Fibroblast of lung (primary cell): ENCODE measurements around the gene SLC35G2. TPM values are rescaled to one million over a fixed set of nuclear protein-coding genes. Genes with fewer than 3 reads are reported as not detected.

Source experiments
- DNase-seq, 2 donors: peaks; one replicate each; pipeline versions ENCODE4 v3.0.0 to v3.0.0-alpha.2; 2010; ENCODE audit warnings: low read depth in 2 of 2
- H2AFZ ChIP-seq: 2 replicates; pipeline ENCODE4 v1.5.1; 2012; ENCODE audit warnings: low read length, control low read depth, inconsistent platforms
- H3K27ac ChIP-seq: 2 replicates; pipeline ENCODE4 v1.5.1; 2011; ENCODE audit warnings: low read length, control low read depth; ENCODE audit not compliant: insufficient read depth
- H3K27me3 ChIP-seq: 2 replicates; pipeline ENCODE4 v1.5.1; 2011; ENCODE audit warnings: mild to moderate bottlenecking, low read length; ENCODE audit not compliant: control insufficient read depth, insufficient read depth
- H3K36me3 ChIP-seq: 2 replicates; pipeline ENCODE4 v1.5.1; 2011; ENCODE audit warnings: low read length; ENCODE audit not compliant: control insufficient read depth, insufficient read depth
- H3K4me1 ChIP-seq: 2 replicates; pipeline ENCODE4 v1.5.1; 2011; ENCODE audit warnings: low read length; ENCODE audit not compliant: control insufficient read depth, insufficient read depth; ENCODE audit errors: extremely low read depth
- H3K4me2 ChIP-seq: 2 replicates; pipeline ENCODE4 v1.5.1; 2011; ENCODE audit warnings: low read length, control low read depth; ENCODE audit not compliant: insufficient read depth; ENCODE audit errors: extremely low read depth
- H3K4me3 ChIP-seq, 4 experiments: fragments of 200-600 bp in 1 of 4; sonication (generic) in 1 of 4; replicated peaks in 1 of 4; 2 replicates each; pipeline ENCODE4 v1.5.1; 2011 to 2016; ENCODE audit warnings: low read length in 4 of 4, low read depth in 3 of 4, mild to moderate bottlenecking in 3 of 4, control low read depth in 2 of 4, inconsistent platforms in 1 of 4, mixed read lengths in 1 of 4; ENCODE audit not compliant: insufficient read depth in 1 of 4; ENCODE audit errors: control extremely low read depth in 1 of 4
- H3K79me2 ChIP-seq: 2 replicates; pipeline ENCODE4 v1.5.1; 2012; ENCODE audit warnings: mild to moderate bottlenecking, low read length, inconsistent platforms; ENCODE audit not compliant: control insufficient read depth, insufficient read depth
- H3K9ac ChIP-seq: 2 replicates; pipeline ENCODE4 v1.5.1; 2011; ENCODE audit warnings: mild to moderate bottlenecking, low read length, control low read depth; ENCODE audit not compliant: insufficient read depth
- H3K9me3 ChIP-seq: 2 replicates; pipeline ENCODE4 v1.5.1; 2012; ENCODE audit warnings: low read depth, low read length; ENCODE audit not compliant: control insufficient read depth, insufficient read depth
- H4K20me1 ChIP-seq: 2 replicates; pipeline ENCODE4 v1.5.1; 2011; ENCODE audit warnings: low read length; ENCODE audit not compliant: control insufficient read depth, insufficient read depth; ENCODE audit errors: extremely low read depth
- CTCF ChIP-seq, 2 donors: IDR thresholded peaks in 1 of 2; conservative IDR thresholded peaks in 1 of 2; 1 replicate in 1 of 2; 2 replicates in 1 of 2; pipeline ENCODE4 v1.5.1; 2011 to 2012; ENCODE audit warnings: low read length in 2 of 2, control low read depth in 1 of 2, inconsistent platforms in 1 of 2, low read depth in 1 of 2, mild to moderate bottlenecking in 1 of 2
- EZH2 ChIP-seq: IDR thresholded peaks from 2 replicates; pipeline ENCODE4 v1.5.1; 2012; ENCODE audit warnings: low read length, control low read depth, mild to moderate bottlenecking; ENCODE audit errors: missing control alignments
- polyA plus RNA-seq, 2 donors: library from polyadenylated mRNA; depleted of rRNA in 1 of 2; stranded (reverse) in 1 of 2; unstranded in 1 of 2; fragments of >200 nt; gene quantifications; 2 replicates each; pipeline ENCODE4 v1.2.1, GENCODE V29; 2011 to 2012; ENCODE audit warnings: missing spikeins in 1 of 2
- total RNA-seq: library from RNA; depleted of rRNA; stranded (reverse); fragments of >200 nt; gene quantifications from 2 replicates; pipeline ENCODE4 v1.2.1, GENCODE V29; 2014

Gene SLC35G2
- total and polyA plus RNA-seq, 2 donors (not counting 1 experiment from before 2014, with no cell fraction given): 14.9 to 15.4 TPM

DNA sequence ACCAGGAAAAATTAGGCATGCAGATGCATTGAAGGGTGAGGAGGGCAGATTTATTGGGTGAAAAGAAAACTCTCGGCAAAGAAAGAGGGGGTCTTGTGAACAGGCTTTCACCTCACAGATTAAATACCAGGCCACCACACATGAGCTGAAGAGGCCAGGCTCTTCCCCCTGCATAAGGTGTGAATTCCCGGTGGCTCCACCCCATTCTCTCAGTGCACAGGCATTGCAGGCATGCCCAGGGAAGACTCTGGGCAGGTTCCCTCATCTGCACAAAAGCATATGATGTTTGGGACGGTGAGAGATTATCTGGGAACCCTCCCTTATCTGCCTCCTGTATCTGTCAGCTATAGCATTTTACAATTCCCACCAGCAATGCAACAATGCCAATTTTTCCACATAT, 7.2 kb upstream of the SLC35G2 start:
- no peak for TF ChIP-seq CTCF (conservative IDR thresholded peaks at IDR 0.05 in 1 of 2, IDR thresholded peaks at IDR 0.05 in 1 of 2; ENCODE audit: low read depth in 1 of 2, low read length in 2 of 2)
- no peak for TF ChIP-seq EZH2
- no peaks in the 10 kb centered on the region for H3K27me3 ChIP-seq
- no peaks in the 10 kb centered on the region for H3K36me3 ChIP-seq
- no peaks in the 10 kb centered on the region for H3K4me1 ChIP-seq
- no peak for DNase-seq
- H3K4me2 ChIP-seq: no peak overlapping the region
- no peaks in the 10 kb centered on the region for H3K9me3 ChIP-seq
- H3K9ac ChIP-seq: no peak overlapping the region
- H3K4me3 ChIP-seq: no peak overlapping the region
- H3K27ac ChIP-seq: no peak overlapping the region
- H2AFZ ChIP-seq: no peak overlapping the region
- no peaks in the 10 kb centered on the region for H3K79me2 ChIP-seq
- H4K20me1 ChIP-seq: no peaks in the 10 kb centered on the region

GRCh38 chr3:136817448-136817847, 1.5 kb upstream of the SLC35G2 start:
- Histone ChIP-seq H3K27ac (no peak overlapping the region), H3K4me2 (no peak overlapping the region), H3K4me1 (peaks cover 8% of the 10 kb centered on the region), H4K20me1 (no peaks in the 10 kb centered on the region), H3K27me3 (no peaks in the 10 kb centered on the region), H3K9me3 (no peaks in the 10 kb centered on the region), H3K9ac (no peak overlapping the region), H2AFZ (no peak overlapping the region), H3K36me3 (no peaks in the 10 kb centered on the region), H3K4me3 (no peak overlapping the region), H3K79me2 (no peaks in the 10 kb centered on the region)
- TF ChIP-seq CTCF (conservative IDR thresholded peaks at IDR 0.05 in 1 of 2, IDR thresholded peaks at IDR 0.05 in 1 of 2; ENCODE audit: low read depth in 1 of 2, low read length in 2 of 2): no peak
- TF ChIP-seq EZH2: no peak
- peak; percentile 17 to 74 for DNase-seq

- peak overlapping the region; percentile 88 for H3K9ac ChIP-seq
- peak overlapping the region; percentile 76 for H3K4me2 ChIP-seq
- peak; percentile 72 to 89 for DNase-seq
- TF ChIP-seq CTCF (conservative IDR thresholded peaks at IDR 0.05 in 1 of 2, IDR thresholded peaks at IDR 0.05 in 1 of 2; ENCODE audit: low read depth in 1 of 2, low read length in 2 of 2) (no peak), EZH2 (no peak)
- no peaks in the 10 kb centered on the region for H3K36me3 ChIP-seq
- H3K9me3 ChIP-seq: no peaks in the 10 kb centered on the region
- peak overlapping the region; percentile 71 for H2AFZ ChIP-seq
- peak overlapping the region; percentile 78 to 85 (median 82) for H3K4me3 ChIP-seq
- no peaks in the 10 kb centered on the region for H4K20me1 ChIP-seq
- no peaks in the 10 kb centered on the region for H3K27me3 ChIP-seq
- H3K4me1 ChIP-seq: peaks cover 8% of the 10 kb centered on the region
- no peaks in the 10 kb centered on the region for H3K79me2 ChIP-seq
- peak overlapping the region; percentile 86 for H3K27ac ChIP-seq
Observed at GRCh38 chr3:136818191-136818768, 646 bp upstream of the SLC35G2 start.
